Colonic mucosa (tissue), 4 donors: ENCODE results near the gene LARP7. TPM values are rescaled to one million over a fixed set of nuclear protein-coding genes. Genes with fewer than 3 reads are reported as not detected.
"Not testable (repeated sequence)": the region's sequence is repeated elsewhere in the genome, so short reads cannot be mapped to it uniquely, and the experiment has no call there.

Experiments
- DNase-seq: peaks from one replicate; pipeline ENCODE4 v3.0.0-alpha.2; 2020
- H3K27ac ChIP-seq: fragments of 200-600 bp; one replicate; pipeline ENCODE4 v1.8.0; 2021
- H3K27me3 ChIP-seq: fragments of 200-600 bp; one replicate; pipeline ENCODE4 v1.8.0; 2021
- H3K36me3 ChIP-seq: fragments of 200-600 bp; one replicate; pipeline ENCODE4 v1.8.0; 2021
- H3K4me1 ChIP-seq: fragments of 200-600 bp; one replicate; pipeline ENCODE4 v1.8.0; 2021; ENCODE audit warnings: mild to moderate bottlenecking
- H3K4me3 ChIP-seq: fragments of 200-600 bp; one replicate; pipeline ENCODE4 v1.8.0; 2021
- H3K9ac ChIP-seq, 2 donors: one replicate each; pipeline ENCODE4 v1.7.0; 2013; ENCODE audit warnings: control low read depth in 2 of 2, low read depth in 2 of 2, low read length in 2 of 2
- H3K9me3 ChIP-seq: fragments of 200-600 bp; one replicate; pipeline ENCODE4 v1.8.0; 2021
- intact Hi-C: fragments of 100-400 bp; cut with DNase I; formaldehyde crosslinking; loops from one replicate; pipeline ENCODE4 v1.14.1; 2022
- total RNA-seq, 2 donors: library from RNA; stranded (reverse); fragmentation: NEBNext Ultra II Directional in 1 of 2; extraction: Animal tissue kit (Norgen Biotek cat#: 25700) in 1 of 2; gene quantifications; one replicate each; pipeline ENCODE4 v1.2.1, GENCODE V29; 2021
- TF ChIP-seq, protein P1 (sequence below): fragments of 200-600 bp; IDR thresholded peaks from one replicate; pipeline ENCODE4 v1.8.0; 2022; ENCODE audit warnings: antibody characterized with exemption, mild to moderate bottlenecking
- donor health status: healthy.
- donor health status: DM: no; HTN: no; CAD: no.
- donor health status: DM: no; HTN: no; CAD: no.

Gene LARP7
- total RNA-seq, 2 donors from 2014 or later, result 35.3 to 36.1 TPM

- intact Hi-C loops, result no loop called here
- TF ChIP-seq, protein P1, sequence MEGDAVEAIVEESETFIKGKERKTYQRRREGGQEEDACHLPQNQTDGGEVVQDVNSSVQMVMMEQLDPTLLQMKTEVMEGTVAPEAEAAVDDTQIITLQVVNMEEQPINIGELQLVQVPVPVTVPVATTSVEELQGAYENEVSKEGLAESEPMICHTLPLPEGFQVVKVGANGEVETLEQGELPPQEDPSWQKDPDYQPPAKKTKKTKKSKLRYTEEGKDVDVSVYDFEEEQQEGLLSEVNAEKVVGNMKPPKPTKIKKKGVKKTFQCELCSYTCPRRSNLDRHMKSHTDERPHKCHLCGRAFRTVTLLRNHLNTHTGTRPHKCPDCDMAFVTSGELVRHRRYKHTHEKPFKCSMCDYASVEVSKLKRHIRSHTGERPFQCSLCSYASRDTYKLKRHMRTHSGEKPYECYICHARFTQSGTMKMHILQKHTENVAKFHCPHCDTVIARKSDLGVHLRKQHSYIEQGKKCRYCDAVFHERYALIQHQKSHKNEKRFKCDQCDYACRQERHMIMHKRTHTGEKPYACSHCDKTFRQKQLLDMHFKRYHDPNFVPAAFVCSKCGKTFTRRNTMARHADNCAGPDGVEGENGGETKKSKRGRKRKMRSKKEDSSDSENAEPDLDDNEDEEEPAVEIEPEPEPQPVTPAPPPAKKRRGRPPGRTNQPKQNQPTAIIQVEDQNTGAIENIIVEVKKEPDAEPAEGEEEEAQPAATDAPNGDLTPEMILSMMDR, result no peak
Observed at GRCh38 chr4:112594993-112595392, 42.0 kb upstream of the LARP7 start.

GRCh38 chr4:112604589-112604988, 32.4 kb upstream of the LARP7 start:
- Histone ChIP-seq H3K36me3 (no peaks in the 10 kb centered on the region), H3K4me3 (no peak overlapping the region), H3K9ac (no peak overlapping the region), H3K27ac (no peak overlapping the region), H3K27me3 (no peaks in the 10 kb centered on the region), H3K9me3 (no peaks in the 10 kb centered on the region), H3K4me1 (no peaks in the 10 kb centered on the region)
- intact Hi-C loops, result loop anchor here (10.0 kb wide), 1 partner anchor 280 kb away; no protein-coding TSS in a partner anchor
- peak; percentile 45 for DNase-seq
- TF ChIP-seq, protein P1, result peak; percentile 47

More at GRCh38 chr4:112594993-112595392, 42.0 kb upstream of the LARP7 start:
- Histone ChIP-seq H3K4me3 (no peak overlapping the region), H3K9me3 (no peaks in the 10 kb centered on the region), H3K27me3 (no peaks in the 10 kb centered on the region), H3K4me1 (no peaks in the 10 kb centered on the region), H3K27ac (no peak overlapping the region), H3K9ac (no peak overlapping the region), H3K36me3 (no peaks in the 10 kb centered on the region)
- DNase-seq, result no peak

- H3K9me3 ChIP-seq, H3K9ac ChIP-seq, intact Hi-C loops, H3K36me3 ChIP-seq, H3K27ac ChIP-seq, H3K27me3 ChIP-seq, H3K4me1 ChIP-seq, H3K4me3 ChIP-seq, DNase-seq: not testable (repeated sequence)
Observed at GRCh38 chr4:112612814-112613213, 24.1 kb upstream of the LARP7 start.

- no peaks in the 10 kb centered on the region for H3K9me3 ChIP-seq
- no peaks in the 10 kb centered on the region for H3K4me1 ChIP-seq
- no peak overlapping the region for H3K27ac ChIP-seq
- H3K27me3 ChIP-seq, result no peaks in the 10 kb centered on the region
- TF ChIP-seq, protein P1, result no peak
- H3K36me3 ChIP-seq, result no peaks in the 10 kb centered on the region
- intact Hi-C loops, result no loop called here
- no peak overlapping the region for H3K9ac ChIP-seq
- H3K4me3 ChIP-seq, result no peak overlapping the region
- DNase-seq, result no peak
Observed at GRCh38 chr4:112616984-112617383, 20.0 kb upstream of the LARP7 start.

DNA sequence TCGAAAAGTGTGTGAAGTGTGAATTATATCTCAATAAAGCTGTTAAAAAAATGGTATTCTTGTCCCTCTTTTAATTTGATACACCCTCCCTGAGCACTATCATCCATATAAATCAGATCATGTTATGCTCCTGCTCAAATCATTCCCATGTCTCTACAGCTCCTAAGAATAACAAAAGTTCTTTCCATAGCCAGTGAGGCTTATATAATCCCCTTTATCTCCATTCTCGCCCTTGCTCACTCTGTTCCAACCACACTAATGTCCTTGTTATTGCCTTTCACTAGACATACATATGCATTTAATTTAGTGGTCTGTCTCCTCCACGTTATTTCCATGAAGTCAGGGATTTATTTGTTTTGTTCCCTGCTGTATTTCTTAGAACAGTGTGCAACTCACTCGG, 10.7 kb upstream of the LARP7 start:
- TF ChIP-seq, protein P1, result no peak
- Histone ChIP-seq H3K27me3 (no peaks in the 10 kb centered on the region), H3K9ac (no peak overlapping the region), H3K27ac (no peak overlapping the region), H3K4me1 (no peaks in the 10 kb centered on the region), H3K9me3 (no peaks in the 10 kb centered on the region), H3K36me3 (no peaks in the 10 kb centered on the region), H3K4me3 (no peak overlapping the region)
- no peak for DNase-seq
- intact Hi-C loops, result no loop called here

DNA sequence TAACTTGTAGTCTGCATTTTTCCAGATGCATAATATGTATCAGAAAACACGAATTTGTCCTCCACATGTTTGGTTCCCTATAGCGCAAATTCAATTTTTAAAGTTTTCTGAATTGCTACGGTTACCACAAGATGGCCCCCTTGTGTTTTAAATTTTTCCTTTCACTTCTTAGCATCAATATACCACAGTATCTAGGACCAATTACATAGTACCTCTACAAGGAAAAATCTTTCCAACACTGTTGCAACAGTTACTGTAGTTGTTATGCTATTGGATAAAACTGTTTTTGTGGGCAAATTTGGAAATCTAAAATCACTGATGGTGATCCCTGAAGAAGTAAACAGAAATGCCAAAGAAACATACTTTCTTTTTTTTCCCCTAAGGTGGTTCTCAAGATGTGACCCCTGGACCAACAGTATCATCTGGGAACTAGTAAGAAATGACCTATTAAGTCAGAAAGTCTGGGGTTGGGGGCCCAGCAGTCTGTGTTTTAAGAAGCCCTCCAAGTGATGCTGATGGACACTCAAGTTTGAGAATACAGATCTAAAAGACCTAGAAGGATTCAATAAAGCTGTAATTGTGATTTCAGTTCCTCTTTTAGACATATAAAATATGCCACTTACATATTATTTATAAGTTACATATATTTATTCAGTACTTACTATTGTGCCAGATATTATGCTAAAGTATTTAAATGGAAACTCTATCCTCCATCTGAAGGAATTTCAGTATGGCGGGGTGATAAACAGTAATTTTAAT, 3.3 kb upstream of the LARP7 start:
- no peak for DNase-seq
- Histone ChIP-seq H3K4me1 (no peaks in the 10 kb centered on the region), H3K36me3 (no peaks in the 10 kb centered on the region), H3K4me3 (no peak overlapping the region), H3K27ac (no peak overlapping the region), H3K9ac (no peak overlapping the region), H3K27me3 (no peaks in the 10 kb centered on the region), H3K9me3 (no peaks in the 10 kb centered on the region)
- TF ChIP-seq, protein P1, result no peak
- intact Hi-C loops, result loop anchor here (5.0 kb wide), 2 partner anchors 134 to 304 kb away; no protein-coding TSS in a partner anchor
